Chondrocyte (in vitro differentiated cells): ENCODE data around the gene NPAS3. TPM values are rescaled to one million over a fixed set of nuclear protein-coding genes. Genes with fewer than 3 reads are reported as not detected.

Source experiments
- DNase-seq: peaks from one replicate; pipeline ENCODE4 v3.0.0; 2021; ENCODE audit warnings: mixed read lengths, low spot score
- H3K27ac Mint-ChIP-seq: one replicate; pipeline ENCODE4 v1.8.0; 2021; ENCODE audit warnings: mild to moderate bottlenecking, moderate library complexity, mixed read lengths; ENCODE audit not compliant: unreplicated experiment
- H3K27me3 Mint-ChIP-seq: 2 replicates; pipeline ENCODE4 v1.8.0; 2021; ENCODE audit warnings: low read depth, mixed read lengths
- H3K36me3 Mint-ChIP-seq: 2 replicates; pipeline ENCODE4 v1.8.0; 2021; ENCODE audit warnings: low read depth, mixed read lengths
- H3K4me1 Mint-ChIP-seq: 2 replicates; pipeline ENCODE4 v1.8.0; 2021; ENCODE audit warnings: low read depth, mild to moderate bottlenecking, mixed read lengths
- H3K4me3 Mint-ChIP-seq: one replicate; pipeline ENCODE4 v1.8.0; 2021; ENCODE audit warnings: mild to moderate bottlenecking, moderate library complexity, mixed read lengths; ENCODE audit not compliant: unreplicated experiment
- H3K9me3 Mint-ChIP-seq: 2 replicates; pipeline ENCODE4 v1.8.0; 2021; ENCODE audit warnings: low read depth, mixed read lengths
- total RNA-seq: library from RNA; stranded (reverse); gene quantifications from 3 replicates; pipeline ENCODE4 v1.2.1, GENCODE V29; 2021
- TF ChIP-seq, protein P1 (sequence below): fragments of 200-600 bp; sonication (generic); IDR thresholded peaks from 2 replicates; pipeline ENCODE4 v1.5.0; 2021; ENCODE audit warnings: antibody characterized with exemption, mild to moderate bottlenecking, moderate library complexity

The NPAS3 gene
- total RNA-seq, 1 donor from 2014 or later = 2.6 TPM

DNA sequence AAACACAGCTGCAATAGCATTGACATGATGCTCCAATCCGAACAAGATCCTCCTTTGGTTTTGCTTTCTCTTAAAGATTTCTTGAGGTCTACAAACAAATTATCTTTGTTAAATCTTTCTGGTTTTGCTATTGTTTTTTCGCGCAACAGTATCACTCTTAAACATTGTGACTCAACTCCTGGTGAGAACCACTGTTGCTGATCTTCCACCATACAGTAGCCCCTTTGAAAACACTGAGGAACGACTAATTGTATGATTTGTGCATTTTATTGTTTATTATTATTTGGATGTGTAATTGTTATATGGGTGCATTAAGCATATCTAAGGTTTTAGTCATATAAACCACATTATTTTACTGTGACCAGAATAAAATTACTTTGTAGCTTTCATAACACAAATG, 729.4 kb downstream of the NPAS3 start:
- DNase-seq = no peak
- no peak overlapping the region for H3K4me3 Mint-ChIP-seq
- H3K27me3 Mint-ChIP-seq = no peaks in the 10 kb centered on the region
- H3K9me3 Mint-ChIP-seq = peaks cover 12% of the 10 kb centered on the region
- peaks cover 9% of the 10 kb centered on the region for H3K4me1 Mint-ChIP-seq
- TF ChIP-seq, protein P1, sequence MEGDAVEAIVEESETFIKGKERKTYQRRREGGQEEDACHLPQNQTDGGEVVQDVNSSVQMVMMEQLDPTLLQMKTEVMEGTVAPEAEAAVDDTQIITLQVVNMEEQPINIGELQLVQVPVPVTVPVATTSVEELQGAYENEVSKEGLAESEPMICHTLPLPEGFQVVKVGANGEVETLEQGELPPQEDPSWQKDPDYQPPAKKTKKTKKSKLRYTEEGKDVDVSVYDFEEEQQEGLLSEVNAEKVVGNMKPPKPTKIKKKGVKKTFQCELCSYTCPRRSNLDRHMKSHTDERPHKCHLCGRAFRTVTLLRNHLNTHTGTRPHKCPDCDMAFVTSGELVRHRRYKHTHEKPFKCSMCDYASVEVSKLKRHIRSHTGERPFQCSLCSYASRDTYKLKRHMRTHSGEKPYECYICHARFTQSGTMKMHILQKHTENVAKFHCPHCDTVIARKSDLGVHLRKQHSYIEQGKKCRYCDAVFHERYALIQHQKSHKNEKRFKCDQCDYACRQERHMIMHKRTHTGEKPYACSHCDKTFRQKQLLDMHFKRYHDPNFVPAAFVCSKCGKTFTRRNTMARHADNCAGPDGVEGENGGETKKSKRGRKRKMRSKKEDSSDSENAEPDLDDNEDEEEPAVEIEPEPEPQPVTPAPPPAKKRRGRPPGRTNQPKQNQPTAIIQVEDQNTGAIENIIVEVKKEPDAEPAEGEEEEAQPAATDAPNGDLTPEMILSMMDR = no peak
- peaks cover 3% of the 10 kb centered on the region for H3K36me3 Mint-ChIP-seq
- H3K27ac Mint-ChIP-seq = no peak overlapping the region

DNA sequence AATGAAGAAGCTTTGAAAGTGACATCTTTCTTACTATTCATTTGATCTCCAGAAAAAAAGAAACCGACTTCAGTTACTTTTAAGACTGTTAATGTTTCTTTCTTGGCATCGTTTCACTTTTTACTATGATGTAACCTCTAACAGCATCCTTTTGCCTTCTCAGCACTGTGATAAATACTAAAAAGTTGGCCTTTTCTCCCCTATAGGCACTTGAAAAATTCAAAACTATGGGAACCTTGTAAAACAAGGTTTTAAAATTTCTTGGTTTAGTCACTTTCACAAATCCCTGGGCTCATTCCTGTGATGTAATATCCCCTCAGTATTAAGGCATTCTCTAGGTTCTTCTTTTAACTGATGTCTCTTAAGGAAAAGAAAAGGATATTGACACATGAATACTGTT, 730.4 kb downstream of the NPAS3 start:
- no peaks in the 10 kb centered on the region for H3K27me3 Mint-ChIP-seq
- DNase-seq = no peak
- TF ChIP-seq, protein P1 = no peak
- no peaks in the 10 kb centered on the region for H3K36me3 Mint-ChIP-seq
- H3K4me3 Mint-ChIP-seq = no peak overlapping the region
- H3K4me1 Mint-ChIP-seq = peaks cover 13% of the 10 kb centered on the region
- H3K9me3 Mint-ChIP-seq = peaks cover 3% of the 10 kb centered on the region
- no peak overlapping the region for H3K27ac Mint-ChIP-seq

DNA sequence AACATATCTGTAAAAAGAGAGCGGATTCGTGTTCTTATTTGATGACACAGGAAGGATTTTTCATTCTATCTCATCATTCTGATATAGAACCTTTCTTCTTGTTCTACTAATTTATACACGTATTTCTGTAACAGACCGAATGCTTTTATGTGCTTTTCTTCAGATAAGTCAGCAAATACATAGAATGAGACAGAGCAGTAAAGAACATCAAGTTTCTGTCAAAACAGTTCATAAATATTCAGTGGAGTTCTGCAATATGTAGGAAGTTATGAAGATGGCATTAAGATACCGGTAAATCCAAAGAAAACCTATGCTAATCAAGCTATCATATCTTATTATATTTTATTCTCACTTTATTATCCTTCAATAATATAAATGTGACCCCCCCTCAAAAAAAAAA, 731.6 kb downstream of the NPAS3 start:
- no peaks in the 10 kb centered on the region for H3K9me3 Mint-ChIP-seq
- peaks cover 13% of the 10 kb centered on the region for H3K4me1 Mint-ChIP-seq
- TF ChIP-seq, protein P1 = no peak

DNA sequence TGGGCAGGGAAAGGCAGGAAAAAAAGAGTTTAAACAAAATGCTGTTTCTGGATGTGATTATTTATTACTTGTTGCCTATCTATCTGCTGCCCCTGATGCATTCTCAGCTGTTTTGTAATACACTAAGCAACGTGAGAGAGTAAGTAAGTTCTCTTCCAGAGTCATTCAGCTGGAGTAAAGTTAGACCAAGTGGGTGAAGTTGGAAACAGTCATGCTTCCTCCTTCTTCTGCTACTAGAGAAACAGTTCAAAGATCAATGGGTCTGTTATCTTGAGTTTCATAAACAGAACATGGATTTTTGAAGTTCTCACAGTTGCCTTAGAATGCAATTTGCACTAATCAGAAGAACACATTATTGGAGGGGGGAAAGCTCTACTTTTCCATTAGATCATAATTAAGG, 732.9 kb downstream of the NPAS3 start:
- TF ChIP-seq, protein P1 = no peak
- H3K27me3 Mint-ChIP-seq = no peaks in the 10 kb centered on the region
- no peak overlapping the region for H3K4me3 Mint-ChIP-seq
- H3K36me3 Mint-ChIP-seq = no peaks in the 10 kb centered on the region
- H3K27ac Mint-ChIP-seq = no peak overlapping the region
- no peaks in the 10 kb centered on the region for H3K9me3 Mint-ChIP-seq
- H3K4me1 Mint-ChIP-seq = peaks cover 25% of the 10 kb centered on the region
- DNase-seq = no peak

More for the DNA sequence above, 731.6 kb downstream of the NPAS3 start:
- no peak overlapping the region for H3K4me3 Mint-ChIP-seq
- H3K27ac Mint-ChIP-seq = no peak overlapping the region
- no peaks in the 10 kb centered on the region for H3K36me3 Mint-ChIP-seq
- H3K27me3 Mint-ChIP-seq = no peaks in the 10 kb centered on the region
- DNase-seq = no peak

DNA sequence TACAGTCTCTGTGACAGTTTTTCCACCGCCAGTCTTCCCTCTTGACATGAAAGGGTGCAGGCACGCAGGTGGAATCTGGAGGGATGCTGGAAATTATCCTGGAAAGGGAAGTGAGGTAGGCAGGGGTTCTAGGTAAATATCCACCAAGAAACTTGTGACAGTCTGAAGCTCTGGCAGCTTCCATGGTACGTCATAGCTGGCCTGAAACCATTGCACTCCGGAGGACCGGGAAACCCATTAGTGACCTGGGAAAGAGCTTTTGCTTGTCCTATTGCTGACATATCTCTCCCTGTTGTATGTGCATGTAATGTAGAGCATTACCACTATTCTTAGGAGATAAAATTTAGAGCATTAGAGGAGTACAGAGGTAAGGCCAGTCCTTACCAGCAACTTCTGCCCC, 736.2 kb downstream of the NPAS3 start:
- Mint-ChIP-seq H3K9me3 (no peaks in the 10 kb centered on the region), H3K27ac (no peak overlapping the region), H3K4me1 (peaks cover 22% of the 10 kb centered on the region), H3K27me3 (no peaks in the 10 kb centered on the region), H3K4me3 (no peak overlapping the region), H3K36me3 (no peaks in the 10 kb centered on the region)
- TF ChIP-seq, protein P1 = no peak
- DNase-seq = no peak
